CD8-positive, alpha-beta memory T cell (primary cell): ENCODE measurements around the gene ATP9B. TPM values are rescaled to one million over a fixed set of nuclear protein-coding genes. Genes with fewer than 3 reads are reported as not detected.
A peak's percentile ranks its signal among the peaks of the same experiment; 100 is the strongest.

Experiments used
- CTCF ChIA-PET: fragments of 350-600 bp; sonication (Branson Sonifier 250); formaldehyde crosslinking; loops from one replicate; lab custom pipeline; 2021; ENCODE audit warnings: antibody characterized with exemption; lab: Charles Lee
- POLR2A ChIA-PET: fragments of 350-600 bp; sonication (Branson Sonifier 250); formaldehyde crosslinking; loops from one replicate; lab custom pipeline; 2021; ENCODE audit warnings: antibody characterized with exemption; lab: Charles Lee
- DNase-seq, 5 donors: peaks; one replicate each; pipeline versions ENCODE4 v3.0.0 to v3.0.0-alpha.2; 2020 to 2022; ENCODE audit warnings: mixed read lengths in 1 of 5
- H3K27ac ChIP-seq: one replicate; pipeline ENCODE4 v1.7.0; 2013; ENCODE audit warnings: low read depth, mild to moderate bottlenecking, low read length, moderate library complexity
- H3K27me3 ChIP-seq: 2 replicates; pipeline ENCODE4 v1.7.0; 2013; ENCODE audit warnings: low read length, mild to moderate bottlenecking; ENCODE audit not compliant: insufficient read depth, poor library complexity, severe bottlenecking
- H3K36me3 ChIP-seq: 2 replicates; pipeline ENCODE4 v1.7.0; 2013; ENCODE audit warnings: mild to moderate bottlenecking, low read length, moderate library complexity; ENCODE audit not compliant: insufficient read depth
- H3K4me1 ChIP-seq: 2 replicates; pipeline ENCODE4 v1.7.0; 2013; ENCODE audit warnings: mild to moderate bottlenecking, low read length, moderate library complexity; ENCODE audit not compliant: insufficient read depth
- H3K4me3 ChIP-seq: 2 replicates; pipeline ENCODE4 v1.7.0; 2013; ENCODE audit warnings: mild to moderate bottlenecking, low read length
- H3K9me3 ChIP-seq: 2 replicates; pipeline ENCODE4 v1.7.0; 2013; ENCODE audit warnings: mild to moderate bottlenecking, low read length
- H3K27ac Mint-ChIP-seq, 8 donors: one replicate each; pipeline ENCODE4 v1.8.0; 2020 to 2021; ENCODE audit warnings: mixed read lengths in 8 of 8, mild to moderate bottlenecking in 6 of 8, inconsistent platforms in 3 of 8, moderate library complexity in 3 of 8
- H3K27me3 Mint-ChIP-seq, 2 donors: one replicate each; pipeline ENCODE4 v1.8.0; 2020 to 2021; ENCODE audit warnings: mixed read lengths in 2 of 2, mild to moderate bottlenecking in 1 of 2, moderate library complexity in 1 of 2
- H3K36me3 Mint-ChIP-seq, 3 donors: one replicate each; pipeline ENCODE4 v1.8.0; 2020 to 2021; ENCODE audit warnings: mixed read lengths in 3 of 3, inconsistent platforms in 1 of 3, mild to moderate bottlenecking in 1 of 3
- H3K4me1 Mint-ChIP-seq, 3 donors: one replicate each; pipeline ENCODE4 v1.8.0; 2020 to 2021; ENCODE audit warnings: mixed read lengths in 3 of 3, inconsistent platforms in 1 of 3, mild to moderate bottlenecking in 1 of 3
- H3K4me3 Mint-ChIP-seq, 7 donors: one replicate each; pipeline ENCODE4 v1.8.0; 2020 to 2021; ENCODE audit warnings: mixed read lengths in 7 of 7, mild to moderate bottlenecking in 6 of 7, moderate library complexity in 4 of 7, inconsistent platforms in 2 of 7
- H3K9me3 Mint-ChIP-seq, 5 donors: one replicate each; pipeline ENCODE4 v1.8.0; 2020 to 2022; ENCODE audit warnings: mixed read lengths in 5 of 5, mild to moderate bottlenecking in 3 of 5, moderate library complexity in 2 of 5, inconsistent platforms in 1 of 5
- polyA plus RNA-seq: library from polyadenylated mRNA; unstranded; fragments of 300-500 nt; fragmentation: Illumina TruSeq; gene quantifications from one replicate; pipeline ENCODE4 v1.2.3, GENCODE V29; 2021
- total RNA-seq, 2 experiments: library from RNA; stranded (reverse); gene quantifications; one replicate each; pipeline ENCODE4 v1.2.3, GENCODE V29; 2021

ATP9B gene
- total and polyA plus RNA-seq, 3 experiments from 2014 or later = 22.0 to 23.4 (median 22.4) TPM

- Histone ChIP-seq H3K36me3 (no peaks in the 10 kb centered on the region), H3K27me3 (no peaks in the 10 kb centered on the region), H3K4me1 (no peaks in the 10 kb centered on the region), H3K27ac (no peak overlapping the region), H3K4me3 (no peak overlapping the region), H3K9me3 (no peaks in the 10 kb centered on the region)
- peaks cover 42 to 55% (median 54%) of the 10 kb centered on the region in 3 donors for H3K4me1 Mint-ChIP-seq
- H3K36me3 Mint-ChIP-seq = peaks cover 20 to 61% (median 27%) of the 10 kb centered on the region in 3 donors
- H3K9me3 Mint-ChIP-seq = peaks cover 0 to 7% (median 0%) of the 10 kb centered on the region in 5 donors
- ChIA-PET CTCF (no interaction called here), POLR2A (no interaction called here)
- H3K27ac Mint-ChIP-seq = no peak overlapping the region
- H3K4me3 Mint-ChIP-seq = no peak overlapping the region
- H3K27me3 Mint-ChIP-seq = peaks cover 0 to 1% of the 10 kb centered on the region in 2 donors
- DNase-seq = no peak
Measured at GRCh38 chr18:79102886-79103285, 33.7 kb downstream of the ATP9B start.

- Histone ChIP-seq H3K27ac (no peak overlapping the region), H3K4me3 (no peak overlapping the region), H3K27me3 (no peaks in the 10 kb centered on the region), H3K36me3 (no peaks in the 10 kb centered on the region), H3K9me3 (no peaks in the 10 kb centered on the region), H3K4me1 (no peaks in the 10 kb centered on the region)
- no peak overlapping the region for H3K4me3 Mint-ChIP-seq
- H3K36me3 Mint-ChIP-seq = peaks cover 13 to 61% (median 23%) of the 10 kb centered on the region in 3 donors
- H3K27me3 Mint-ChIP-seq = peaks cover 0 to 1% of the 10 kb centered on the region in 2 donors
- POLR2A ChIA-PET = no interaction called here
- CTCF ChIA-PET = no interaction called here
- H3K4me1 Mint-ChIP-seq = peaks cover 49 to 67% (median 62%) of the 10 kb centered on the region in 3 donors
- H3K27ac Mint-ChIP-seq = no peak overlapping the region
- DNase-seq = no peak
- H3K9me3 Mint-ChIP-seq = peaks cover 0 to 2% (median 0%) of the 10 kb centered on the region in 5 donors
Measured at GRCh38 chr18:79104137-79104536, 34.9 kb downstream of the ATP9B start.

- Mint-ChIP-seq H3K27ac (peak overlapping the region in 1 of 8 donors; percentile 14), H3K27me3 (peaks cover 0 to 1% of the 10 kb centered on the region in 2 donors), H3K9me3 (no peaks in the 10 kb centered on the region)
Measured at GRCh38 chr18:79105455-79105854, 36.3 kb downstream of the ATP9B start.

GRCh38 chr18:79106084-79106483 lies 36.9 kb downstream of the ATP9B start:
- Mint-ChIP-seq H3K4me3 (no peak overlapping the region), H3K27me3 (no peaks in the 10 kb centered on the region), H3K4me1 (peaks cover 48 to 61% (median 53%) of the 10 kb centered on the region in 3 donors), H3K9me3 (no peaks in the 10 kb centered on the region), H3K27ac (no peak overlapping the region), H3K36me3 (peaks cover 11 to 62% (median 16%) of the 10 kb centered on the region in 3 donors)
- no peak overlapping the region for H3K4me3 ChIP-seq
- H3K27ac ChIP-seq = no peak overlapping the region
- CTCF ChIA-PET = no interaction called here
- no peaks in the 10 kb centered on the region for H3K9me3 ChIP-seq
- POLR2A ChIA-PET = no interaction called here
- H3K36me3 ChIP-seq = no peaks in the 10 kb centered on the region
- DNase-seq = no peak
- no peaks in the 10 kb centered on the region for H3K4me1 ChIP-seq
- no peaks in the 10 kb centered on the region for H3K27me3 ChIP-seq

More at GRCh38 chr18:79105455-79105854, 36.3 kb downstream of the ATP9B start:
- no peak overlapping the region for H3K4me3 ChIP-seq
- H3K4me1 Mint-ChIP-seq = peaks cover 51 to 68% (median 58%) of the 10 kb centered on the region in 3 donors
- no peaks in the 10 kb centered on the region for H3K4me1 ChIP-seq
- H3K27me3 ChIP-seq = no peaks in the 10 kb centered on the region
- ChIA-PET POLR2A (no interaction called here), CTCF (no interaction called here)
- H3K9me3 ChIP-seq = no peaks in the 10 kb centered on the region
- H3K27ac ChIP-seq = no peak overlapping the region
- H3K36me3 Mint-ChIP-seq = peaks cover 12 to 68% (median 20%) of the 10 kb centered on the region in 3 donors
- H3K36me3 ChIP-seq = no peaks in the 10 kb centered on the region
- no peak overlapping the region for H3K4me3 Mint-ChIP-seq
- no peak for DNase-seq

GRCh38 chr18:79107886-79108285 lies 38.7 kb downstream of the ATP9B start:
- H3K36me3 Mint-ChIP-seq = peaks cover 5 to 56% (median 11%) of the 10 kb centered on the region in 3 donors
- no peak for DNase-seq
- H3K4me1 Mint-ChIP-seq = peaks cover 38 to 46% (median 43%) of the 10 kb centered on the region in 3 donors
- no peaks in the 10 kb centered on the region for H3K36me3 ChIP-seq
- H3K4me3 ChIP-seq = no peak overlapping the region
- no peaks in the 10 kb centered on the region for H3K9me3 ChIP-seq
- no peak overlapping the region for H3K27ac ChIP-seq
- no peak overlapping the region for H3K4me3 Mint-ChIP-seq
- ChIA-PET CTCF (no interaction called here), POLR2A (no interaction called here)
- H3K4me1 ChIP-seq = no peaks in the 10 kb centered on the region
- H3K27ac Mint-ChIP-seq = peak overlapping the region in 2 of 8 donors; percentile 15 to 57
- no peaks in the 10 kb centered on the region for H3K27me3 Mint-ChIP-seq
- no peaks in the 10 kb centered on the region for H3K27me3 ChIP-seq
- H3K9me3 Mint-ChIP-seq = no peaks in the 10 kb centered on the region

- Histone ChIP-seq H3K4me3 (no peak overlapping the region), H3K36me3 (peaks cover 4% of the 10 kb centered on the region), H3K27me3 (no peaks in the 10 kb centered on the region), H3K9me3 (no peaks in the 10 kb centered on the region), H3K27ac (no peak overlapping the region), H3K4me1 (no peaks in the 10 kb centered on the region)
- peaks cover 4 to 57% (median 9%) of the 10 kb centered on the region in 3 donors for H3K36me3 Mint-ChIP-seq
- CTCF ChIA-PET = no interaction called here
- no peak overlapping the region for H3K4me3 Mint-ChIP-seq
- H3K27ac Mint-ChIP-seq = peak overlapping the region in 1 of 8 donors; percentile 14
- DNase-seq = no peak
- H3K4me1 Mint-ChIP-seq = peaks cover 31 to 38% (median 38%) of the 10 kb centered on the region in 3 donors
- H3K9me3 Mint-ChIP-seq = no peaks in the 10 kb centered on the region
- POLR2A ChIA-PET = interaction anchor here (0.7 kb wide), 1 partner anchor 603 kb away, joined by 6 read pairs; no protein-coding TSS in a partner anchor
- H3K27me3 Mint-ChIP-seq = no peaks in the 10 kb centered on the region
Measured at GRCh38 chr18:79108549-79109215, 39.5 kb downstream of the ATP9B start.

GRCh38 chr18:79111483-79111882 lies 42.3 kb downstream of the ATP9B start:
- H3K36me3 Mint-ChIP-seq = peaks cover 11 to 49% (median 16%) of the 10 kb centered on the region in 3 donors
- Histone ChIP-seq H3K27me3 (no peaks in the 10 kb centered on the region), H3K4me1 (no peaks in the 10 kb centered on the region), H3K36me3 (peaks cover 4% of the 10 kb centered on the region), H3K27ac (no peak overlapping the region), H3K4me3 (no peak overlapping the region), H3K9me3 (no peaks in the 10 kb centered on the region)
- ChIA-PET POLR2A (no interaction called here), CTCF (no interaction called here)
- H3K4me1 Mint-ChIP-seq = peaks cover 17 to 20% (median 17%) of the 10 kb centered on the region in 3 donors
- no peak overlapping the region for H3K4me3 Mint-ChIP-seq
- no peak for DNase-seq
- no peak overlapping the region for H3K27ac Mint-ChIP-seq
- H3K27me3 Mint-ChIP-seq = no peaks in the 10 kb centered on the region
- H3K9me3 Mint-ChIP-seq = no peaks in the 10 kb centered on the region

GRCh38 chr18:79117385-79117784 lies 48.2 kb downstream of the ATP9B start:
- Mint-ChIP-seq H3K4me3 (no peak overlapping the region), H3K9me3 (no peaks in the 10 kb centered on the region), H3K27me3 (no peaks in the 10 kb centered on the region), H3K36me3 (peaks cover 11 to 48% (median 16%) of the 10 kb centered on the region in 3 donors), H3K27ac (peak overlapping the region in 1 of 8 donors; percentile 47), H3K4me1 (no peaks in the 10 kb centered on the region)
- Histone ChIP-seq H3K36me3 (peaks cover 4% of the 10 kb centered on the region), H3K27me3 (no peaks in the 10 kb centered on the region), H3K9me3 (no peaks in the 10 kb centered on the region), H3K27ac (no peak overlapping the region), H3K4me1 (no peaks in the 10 kb centered on the region), H3K4me3 (no peak overlapping the region)
- DNase-seq = no peak
- ChIA-PET CTCF (no interaction called here), POLR2A (no interaction called here)
